OCI-LY3 (cell line): ENCODE data around the gene VSX1.

Source experiments
- H2AFZ ChIP-seq: fragments of 200-600, 300-600 bp; shearing (Covaris generic); 2 replicates; pipeline ENCODE4 v1.6.0; 2014; ENCODE audit warnings: antibody characterized with exemption, low read depth, low read length
- H3K27ac ChIP-seq: fragments of 200-600, 300-600 bp; sonication (generic); 2 replicates; pipeline ENCODE4 v1.5.1; 2014; ENCODE audit warnings: mild to moderate bottlenecking, low read length, moderate library complexity, mixed read lengths
- H3K27me3 ChIP-seq: fragments of 200-600, 300-600 bp; sonication (generic); 2 replicates; pipeline ENCODE4 v1.6.1; 2014; ENCODE audit warnings: low read depth, low read length, mixed read lengths
- H3K36me3 ChIP-seq: fragments of 200-600, 300-600 bp; sonication (generic); replicated peaks from 2 replicates; pipeline ENCODE3; 2014; ENCODE audit warnings: low read depth, low read length, mixed read lengths
- H3K4me1 ChIP-seq: fragments of 300-600, 200-600 bp; sonication (generic); 2 replicates; pipeline ENCODE4 v1.6.1; 2014; ENCODE audit warnings: low read length, mixed read lengths
- H3K4me2 ChIP-seq: fragments of 200-600, 300-600 bp; sonication (generic); 2 replicates; pipeline ENCODE4 v1.6.1; 2014; ENCODE audit warnings: low read length, mixed read lengths
- H3K4me3 ChIP-seq: fragments of 300-600, 200-600 bp; sonication (generic); 2 replicates; pipeline ENCODE4 v1.5.1; 2014; ENCODE audit warnings: antibody characterized with exemption, mild to moderate bottlenecking, low read length, moderate library complexity
- H3K79me2 ChIP-seq: fragments of 300-600, 200-600 bp; shearing (Covaris generic); 2 replicates; pipeline ENCODE4 v1.6.1; 2014; ENCODE audit warnings: mild to moderate bottlenecking, low read length, mixed read lengths
- H3K9ac ChIP-seq: fragments of 300-600, 200-600 bp; shearing (Covaris generic); 2 replicates; pipeline ENCODE4 v1.6.0; 2014; ENCODE audit warnings: mild to moderate bottlenecking, low read length, moderate library complexity
- H3K9me3 ChIP-seq: fragments of 200-600, 300-600 bp; shearing (Covaris generic); 2 replicates; pipeline ENCODE4 v1.6.1; 2014; ENCODE audit warnings: low read length, mixed read lengths; ENCODE audit not compliant: insufficient read depth
- H4K20me1 ChIP-seq: fragments of 200-600, 300-600 bp; sonication (generic); 2 replicates; pipeline ENCODE4 v1.6.1; 2016; ENCODE audit warnings: low read length, mixed read lengths; ENCODE audit not compliant: insufficient read depth
- CTCF ChIP-seq: fragments of 200-600, 300-600 bp; sonication (generic); IDR thresholded peaks from 2 replicates; pipeline ENCODE4 v1.5.1; 2014; ENCODE audit warnings: antibody characterized with exemption, low read length, low read depth
- EZH2phosphoT487 ChIP-seq: fragments of 200-600 bp; shearing (Covaris generic); IDR thresholded peaks from 2 replicates; pipeline ENCODE4 v1.6.1; 2018; ENCODE audit warnings: antibody characterized with exemption, mixed run types, low read depth

VSX1 gene

GRCh38 chr20:25046181-25046641 lies 35.7 kb downstream of the VSX1 start:
- Histone ChIP-seq H3K27ac (no peak overlapping the region), H3K27me3 (no peaks in the 10 kb centered on the region), H3K36me3 (no peaks in the 10 kb centered on the region), H3K79me2 (no peaks in the 10 kb centered on the region), H3K4me1 (peaks cover 26% of the 10 kb centered on the region), H3K9ac (no peak overlapping the region), H4K20me1 (0 out of 2 replicates have a peak, but pooled peaks cover 2% of the 10 kb centered on the region), H2AFZ (no peak overlapping the region), H3K4me3 (no peak overlapping the region), H3K4me2 (no peak overlapping the region), H3K9me3 (no peaks in the 10 kb centered on the region)
- no peak for TF ChIP-seq EZH2phosphoT487
- no peak for TF ChIP-seq CTCF

DNA sequence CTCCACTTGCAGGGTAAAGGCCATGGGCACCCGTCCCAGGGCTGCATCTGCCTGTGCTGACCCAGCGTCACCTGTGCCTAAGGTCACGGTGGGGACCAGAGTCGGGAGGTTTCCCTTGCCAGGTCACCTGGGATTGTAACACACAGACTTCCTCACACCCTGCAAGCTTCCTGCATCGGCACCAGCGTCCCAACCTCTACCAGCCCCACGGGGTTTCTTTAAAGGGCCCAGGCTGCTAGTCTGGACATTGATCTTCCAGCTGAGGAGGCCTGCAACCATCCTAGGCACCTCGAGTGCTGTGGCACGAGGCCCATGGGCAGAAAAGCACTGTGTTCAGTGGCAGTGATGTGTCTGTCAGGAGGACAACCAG lies 36.6 kb downstream of the VSX1 start:
- no peak for TF ChIP-seq CTCF
- TF ChIP-seq EZH2phosphoT487 = no peak
- Histone ChIP-seq H3K79me2 (no peaks in the 10 kb centered on the region), H3K9ac (no peak overlapping the region), H3K27ac (no peak overlapping the region), H3K9me3 (no peaks in the 10 kb centered on the region), H3K4me2 (no peak overlapping the region), H3K4me3 (no peak overlapping the region), H3K36me3 (no peaks in the 10 kb centered on the region), H3K4me1 (peaks cover 31% of the 10 kb centered on the region), H3K27me3 (no peaks in the 10 kb centered on the region), H4K20me1 (0 out of 2 replicates have a peak, but pooled peaks cover 2% of the 10 kb centered on the region), H2AFZ (no peak overlapping the region)

DNA sequence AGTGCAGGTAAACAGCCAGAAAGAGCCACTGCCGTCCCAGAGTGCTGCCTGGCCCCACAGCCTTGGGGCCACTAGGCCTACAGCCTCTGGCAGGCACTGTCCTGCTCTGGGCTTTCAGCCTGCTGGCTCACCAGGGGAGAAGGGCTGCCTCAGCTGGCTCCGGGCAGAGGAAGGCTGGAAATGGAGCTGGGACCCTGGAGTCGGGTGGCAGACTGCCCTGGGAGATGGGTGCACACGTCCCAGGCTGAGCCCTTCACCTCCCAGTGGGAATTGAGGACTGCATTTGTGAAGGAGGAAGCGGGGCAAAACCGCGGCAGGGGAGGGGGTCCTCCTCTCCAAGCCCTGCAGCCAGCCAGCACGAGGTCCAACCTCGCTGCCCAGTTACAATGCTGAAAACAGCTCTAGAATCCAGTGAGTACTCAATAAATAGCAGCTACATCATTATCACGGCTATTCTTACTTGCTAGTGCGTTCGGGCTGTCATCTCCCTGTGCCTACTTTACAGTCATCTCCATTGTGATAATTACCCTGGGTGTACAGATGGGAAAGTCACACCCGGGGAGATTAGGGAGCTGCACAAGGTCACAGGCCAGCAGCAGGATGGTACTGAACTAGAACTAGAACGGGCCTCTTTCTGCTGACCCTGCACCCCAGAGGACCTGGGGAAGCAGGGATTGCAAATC lies 37.1 kb downstream of the VSX1 start:
- Histone ChIP-seq H4K20me1 (0 out of 2 replicates have a peak, but pooled peaks cover 2% of the 10 kb centered on the region), H3K4me1 (peaks cover 32% of the 10 kb centered on the region), H3K27ac (no peak overlapping the region), H3K4me3 (no peak overlapping the region), H3K79me2 (no peaks in the 10 kb centered on the region), H3K9me3 (no peaks in the 10 kb centered on the region), H3K4me2 (no peak overlapping the region), H3K36me3 (no peaks in the 10 kb centered on the region), H3K27me3 (no peaks in the 10 kb centered on the region), H2AFZ (no peak overlapping the region), H3K9ac (no peak overlapping the region)
- TF ChIP-seq CTCF (no peak), EZH2phosphoT487 (no peak)

- Histone ChIP-seq H3K4me3 (no peak overlapping the region), H3K9me3 (no peaks in the 10 kb centered on the region), H3K27me3 (no peaks in the 10 kb centered on the region), H3K4me2 (no peak overlapping the region), H4K20me1 (0 out of 2 replicates have a peak, but pooled peaks cover 2% of the 10 kb centered on the region), H3K4me1 (peaks cover 32% of the 10 kb centered on the region), H2AFZ (no peak overlapping the region), H3K79me2 (no peaks in the 10 kb centered on the region), H3K27ac (no peak overlapping the region), H3K9ac (no peak overlapping the region), H3K36me3 (no peaks in the 10 kb centered on the region)
- TF ChIP-seq EZH2phosphoT487 = no peak
- TF ChIP-seq CTCF = no peak
Measured at GRCh38 chr20:25044261-25044560, 37.7 kb downstream of the VSX1 start.
